Muscle of leg (tissue), 11 donors: ENCODE measurements around the gene NDUFAF2. TPM values are rescaled to one million over a fixed set of nuclear protein-coding genes. Genes with fewer than 3 reads are reported as not detected.
A peak's percentile ranks its signal among the peaks of the same experiment; 100 is the strongest.

Experiments
- DNase-seq: peaks from one replicate; pipeline ENCODE4 v3.0.0; 2013
- H3K27ac ChIP-seq: one replicate; pipeline ENCODE4 v1.5.1; 2013; ENCODE audit warnings: mild to moderate bottlenecking, low read length, control low read depth
- H3K27me3 ChIP-seq: one replicate; pipeline ENCODE4 v1.6.1; 2013; ENCODE audit warnings: low read length; ENCODE audit not compliant: control insufficient read depth, insufficient read depth
- H3K36me3 ChIP-seq: one replicate; pipeline ENCODE4 v1.6.1; 2013; ENCODE audit warnings: low read length; ENCODE audit not compliant: control insufficient read depth, insufficient read depth
- H3K4me1 ChIP-seq: one replicate; pipeline ENCODE4 v1.6.1; 2013; ENCODE audit warnings: low read length; ENCODE audit not compliant: control insufficient read depth, insufficient read depth
- H3K4me3 ChIP-seq: one replicate; pipeline ENCODE4 v1.5.1; 2013; ENCODE audit warnings: low read length, control low read depth
- H3K9me3 ChIP-seq: replicated peaks from 2 replicates; pipeline ENCODE4 v1.6.1; 2013; ENCODE audit warnings: low read depth, low read length; ENCODE audit not compliant: control insufficient read depth
- WGBS: methylation state at CpG from one replicate; pipeline ENCODE4 v1.1.5; 2013; ENCODE audit warnings: missing lambda C conversion rate; ENCODE audit not compliant: insufficient coverage; 5-methylcytosine and 5-hydroxymethylcytosine counted together
- polyA plus RNA-seq, 8 donors: library from polyadenylated mRNA; unstranded; fragments of 120-200 nt; gene quantifications; one replicate each; pipeline versions ENCODE4 v1.2.1 to v1.2.3, GENCODE V29; 2013; ENCODE audit warnings: inconsistent platforms in 1 of 8, low replicate concordance in 1 of 8; ENCODE audit not compliant: insufficient read length in 8 of 8, insufficient read depth in 1 of 8
- total RNA-seq: library from RNA; stranded (reverse); fragments of 120-200 nt; gene quantifications from one replicate; pipeline ENCODE4 v1.2.4, GENCODE V29; 2013

Gene NDUFAF2
- total and polyA plus RNA-seq, 9 donors, result 21.4 to 34.4 (median 30.6) TPM

DNA sequence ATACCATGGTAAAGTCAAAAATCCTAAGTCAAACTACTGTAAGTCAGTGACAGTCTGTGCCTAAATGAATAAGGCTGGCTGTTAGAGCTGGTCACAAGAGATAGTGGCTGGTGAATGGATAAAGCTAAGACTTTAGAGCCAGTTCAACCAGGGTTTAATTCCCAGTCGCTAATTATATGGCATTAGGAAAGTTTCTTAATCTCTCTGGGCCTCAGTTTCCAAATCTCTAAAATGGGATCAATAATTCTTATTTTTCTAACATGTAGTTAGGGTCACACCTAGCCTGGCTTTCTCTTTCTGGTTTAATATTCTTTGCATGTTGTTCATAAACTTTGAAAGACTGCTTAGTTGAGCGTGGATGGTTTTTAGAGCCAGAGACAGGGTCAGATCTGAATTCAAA lies 152.5 kb downstream of the NDUFAF2 start:
- Histone ChIP-seq H3K9me3 (no peaks in the 10 kb centered on the region), H3K4me3 (no peak overlapping the region)
- no CpG with 5 or more reads among the region's 2 CpGs for WGBS

DNA sequence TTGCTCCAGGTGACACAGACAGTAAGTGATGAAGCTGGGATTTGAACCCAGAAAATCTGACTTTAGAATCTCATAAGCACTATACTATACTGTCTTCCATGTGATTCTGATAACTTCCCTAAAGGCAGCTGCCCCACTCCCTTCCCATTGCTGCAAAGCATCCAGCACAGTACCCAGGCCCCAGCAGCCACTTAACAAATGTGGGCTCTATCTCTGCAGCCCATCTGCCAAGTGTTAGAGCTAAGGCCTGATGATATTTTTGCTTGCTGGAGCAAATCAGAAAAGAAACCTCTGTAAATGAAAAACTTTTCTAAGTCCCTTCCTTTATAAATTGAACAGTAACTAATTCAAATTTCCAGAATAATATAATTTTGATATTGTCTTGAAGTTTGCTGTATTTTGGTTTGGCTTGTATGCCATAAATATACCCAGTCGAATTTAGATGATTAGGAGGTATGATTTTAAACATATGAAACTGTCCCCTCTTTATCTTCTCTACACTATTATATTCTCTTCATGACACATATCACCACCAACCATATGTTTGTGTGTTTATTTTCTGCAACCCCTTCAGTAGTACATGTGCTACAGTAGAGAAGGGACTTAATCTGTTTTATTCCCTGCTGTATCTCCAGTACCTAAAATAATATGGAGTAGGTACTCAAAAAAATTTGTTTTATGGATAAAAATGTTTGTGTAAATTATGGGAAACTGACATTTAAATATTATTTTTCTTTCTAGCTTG lies 153.4 kb downstream of the NDUFAF2 start:
- Histone ChIP-seq H3K4me3 (no peak overlapping the region), H3K27me3 (no peaks in the 10 kb centered on the region), H3K4me1 (no peaks in the 10 kb centered on the region), H3K36me3 (no peaks in the 10 kb centered on the region), H3K9me3 (no peaks in the 10 kb centered on the region), H3K27ac (no peak overlapping the region)
- no peak for DNase-seq
- WGBS, result no CpG with 5 or more reads among the region's 1 CpG

More for the DNA sequence above, 152.5 kb downstream of the NDUFAF2 start:
- Histone ChIP-seq H3K27me3 (no peaks in the 10 kb centered on the region), H3K4me1 (no peaks in the 10 kb centered on the region), H3K27ac (no peak overlapping the region), H3K36me3 (no peaks in the 10 kb centered on the region)
- no peak for DNase-seq

DNA sequence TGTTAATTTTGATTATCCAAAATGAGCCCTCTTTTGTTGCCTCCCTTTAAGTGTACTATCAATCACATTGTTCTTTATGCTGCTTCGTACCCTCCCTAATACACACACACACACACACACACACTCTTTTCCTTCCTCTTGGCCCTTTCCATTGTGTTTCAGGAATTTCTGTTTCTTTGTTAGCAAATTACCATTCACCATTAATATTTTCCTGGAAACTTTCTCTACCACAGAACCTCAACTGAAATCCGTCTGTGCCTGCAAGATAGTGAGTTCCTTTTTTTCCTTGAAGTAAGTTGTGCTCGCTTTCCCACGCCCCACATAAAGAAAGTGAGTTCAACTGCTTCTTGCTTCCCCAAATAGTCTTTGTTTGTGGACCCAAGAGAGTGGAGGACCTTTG lies 155.4 kb downstream of the NDUFAF2 start:
- no peaks in the 10 kb centered on the region for H3K36me3 ChIP-seq
- no peak overlapping the region for H3K27ac ChIP-seq
- peak; percentile 23 for DNase-seq
- no peaks in the 10 kb centered on the region for H3K9me3 ChIP-seq
- H3K4me3 ChIP-seq, result no peak overlapping the region
- WGBS, result 88% methylated on average over 1 of the region's 4 CpGs
- no peaks in the 10 kb centered on the region for H3K4me1 ChIP-seq
- no peaks in the 10 kb centered on the region for H3K27me3 ChIP-seq

DNA sequence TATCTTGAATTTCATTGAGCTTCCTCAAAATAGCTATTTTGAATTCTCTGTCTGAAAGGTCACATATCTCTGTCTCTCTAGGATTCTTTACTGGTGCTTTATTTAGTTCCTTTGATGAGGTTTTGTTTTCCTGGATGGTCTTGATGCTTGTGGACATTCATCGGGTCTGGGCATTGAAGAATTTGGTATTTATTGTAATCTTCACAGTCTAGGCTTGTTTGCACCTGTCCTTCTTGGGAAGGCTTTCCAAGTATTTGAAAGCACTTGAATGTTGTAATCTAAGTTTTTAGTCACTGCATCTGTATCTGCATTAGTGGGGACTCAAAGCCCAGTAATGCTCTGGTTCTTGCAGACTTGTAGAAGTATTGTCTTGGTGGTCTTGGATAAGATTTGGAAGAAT lies 169.4 kb downstream of the NDUFAF2 start:
- WGBS, result 100% methylated on average over 1 of the region's 1 CpG
- no peak for DNase-seq
- Histone ChIP-seq H3K27me3 (no peaks in the 10 kb centered on the region), H3K4me3 (no peak overlapping the region), H3K9me3 (no peaks in the 10 kb centered on the region), H3K27ac (no peak overlapping the region), H3K4me1 (no peaks in the 10 kb centered on the region), H3K36me3 (no peaks in the 10 kb centered on the region)

DNA sequence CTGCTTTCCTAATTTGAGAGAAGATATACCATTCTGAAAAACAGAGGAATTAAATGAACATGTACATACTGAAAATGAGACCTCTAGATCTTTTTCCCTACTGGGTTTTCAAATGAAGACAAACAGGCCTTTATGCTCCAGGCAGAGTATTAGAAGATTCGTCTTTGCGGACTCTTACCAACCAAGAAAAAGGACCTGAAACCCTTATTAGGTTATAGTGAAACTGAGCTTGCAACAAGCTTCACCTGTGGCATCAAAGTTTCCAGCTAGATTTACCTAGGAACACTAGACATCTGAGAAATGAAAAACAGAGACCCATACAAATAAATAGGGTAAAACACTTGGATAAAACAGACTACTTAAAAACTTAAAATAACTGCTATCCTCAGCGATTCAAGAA lies 171.0 kb downstream of the NDUFAF2 start:
- Histone ChIP-seq H3K9me3 (no peaks in the 10 kb centered on the region), H3K27me3 (no peaks in the 10 kb centered on the region), H3K36me3 (no peaks in the 10 kb centered on the region), H3K4me3 (no peak overlapping the region), H3K4me1 (no peaks in the 10 kb centered on the region), H3K27ac (no peak overlapping the region)
- DNase-seq, result no peak
- no CpG with 5 or more reads among the region's 3 CpGs for WGBS

DNA sequence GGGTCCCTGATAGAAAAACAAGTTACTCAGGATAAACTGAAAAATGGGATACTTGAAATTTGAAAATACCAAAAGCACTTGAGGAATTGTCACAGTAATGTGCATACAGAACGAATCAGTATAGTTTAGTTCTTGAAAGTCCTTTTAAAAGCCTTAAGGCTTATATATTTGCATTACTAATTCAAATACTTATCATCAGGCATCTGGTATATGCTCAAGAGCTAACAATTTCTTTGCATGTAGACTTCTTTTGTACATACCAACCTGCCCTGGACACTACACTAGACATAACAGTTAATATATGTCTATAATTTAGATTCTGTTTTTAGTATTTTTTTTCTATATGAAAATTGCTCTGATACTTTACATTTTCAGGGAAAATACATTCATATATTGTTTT lies 174.1 kb downstream of the NDUFAF2 start:
- no peak overlapping the region for H3K27ac ChIP-seq
- WGBS, result no CpG with 5 or more reads among the region's 1 CpG
- no peaks in the 10 kb centered on the region for H3K27me3 ChIP-seq
- H3K36me3 ChIP-seq, result no peaks in the 10 kb centered on the region
- H3K4me3 ChIP-seq, result no peak overlapping the region
- H3K4me1 ChIP-seq, result no peaks in the 10 kb centered on the region
- DNase-seq, result no peak
- H3K9me3 ChIP-seq, result no peaks in the 10 kb centered on the region

DNA sequence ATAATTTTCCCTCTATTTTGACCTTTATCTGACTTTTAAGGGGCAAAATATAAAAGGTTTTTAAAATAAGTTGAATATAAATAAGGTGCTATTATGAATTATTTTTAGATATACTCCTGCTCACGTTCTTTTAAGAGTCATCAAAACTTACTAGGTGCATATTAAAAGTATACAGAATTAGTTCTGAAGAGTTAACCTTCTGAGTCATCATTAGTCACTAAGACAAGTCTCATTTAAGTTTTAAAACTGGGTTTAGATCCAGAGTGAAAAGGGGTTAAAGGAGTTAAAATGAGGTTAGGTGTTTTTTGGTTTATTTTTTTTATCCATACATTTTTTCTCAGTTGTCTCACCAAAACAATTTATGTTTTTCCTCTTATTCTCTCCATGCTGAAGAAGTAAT lies 175.5 kb downstream of the NDUFAF2 start:
- no peak for DNase-seq
- Histone ChIP-seq H3K27me3 (no peaks in the 10 kb centered on the region), H3K4me1 (no peaks in the 10 kb centered on the region), H3K9me3 (no peaks in the 10 kb centered on the region), H3K27ac (no peak overlapping the region), H3K36me3 (no peaks in the 10 kb centered on the region), H3K4me3 (no peak overlapping the region)
- no CpG with 5 or more reads among the region's 1 CpG for WGBS

DNA sequence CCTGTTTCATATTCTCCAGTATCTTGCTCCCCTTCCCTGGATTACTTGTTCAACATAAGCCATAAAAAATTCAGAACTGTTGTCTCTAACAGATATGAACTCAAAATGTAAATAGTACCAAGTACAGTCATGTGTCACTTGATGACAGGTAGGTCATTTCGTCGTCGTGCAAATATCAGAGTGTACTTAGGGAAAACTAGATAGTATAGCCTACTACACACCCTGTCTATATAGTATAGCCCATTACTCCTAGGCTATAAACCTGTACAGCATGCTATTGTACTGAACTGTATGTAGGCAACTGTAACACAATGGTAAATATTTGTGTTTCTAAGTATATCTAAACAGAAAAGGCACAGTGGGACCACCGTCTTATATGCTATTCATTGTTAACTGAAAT lies 178.1 kb downstream of the NDUFAF2 start:
- Histone ChIP-seq H3K9me3 (no peaks in the 10 kb centered on the region), H3K27ac (no peak overlapping the region), H3K4me3 (no peak overlapping the region), H3K4me1 (no peaks in the 10 kb centered on the region), H3K36me3 (no peaks in the 10 kb centered on the region), H3K27me3 (no peaks in the 10 kb centered on the region)
- WGBS, result no CpG with 5 or more reads among the region's 4 CpGs
- no peak for DNase-seq

DNA sequence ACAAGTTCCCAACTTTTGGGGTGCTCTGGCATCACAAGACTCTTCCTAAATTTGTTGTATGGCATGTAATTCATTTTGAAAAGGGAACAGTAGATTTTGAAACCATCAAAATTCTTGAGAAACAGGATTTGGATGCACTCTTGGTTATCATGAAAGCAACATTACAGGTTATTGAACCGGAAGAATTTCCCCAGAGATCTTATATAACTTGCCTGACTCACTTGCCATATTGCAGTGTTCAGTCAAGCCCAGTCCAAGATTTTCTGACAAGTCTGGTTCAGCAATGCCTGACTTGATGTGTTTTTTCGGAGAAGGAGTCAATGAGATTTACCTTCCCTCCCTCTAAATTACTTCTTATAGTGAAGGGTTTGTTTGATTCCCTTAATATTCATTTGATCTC lies 185.3 kb downstream of the NDUFAF2 start:
- Histone ChIP-seq H3K36me3 (no peaks in the 10 kb centered on the region), H3K4me1 (no peaks in the 10 kb centered on the region), H3K27me3 (no peaks in the 10 kb centered on the region), H3K9me3 (no peaks in the 10 kb centered on the region), H3K27ac (no peak overlapping the region), H3K4me3 (no peak overlapping the region)
- no CpG with 5 or more reads among the region's 2 CpGs for whole genome bisulfite sequencing
- no peak for DNase-seq

DNA sequence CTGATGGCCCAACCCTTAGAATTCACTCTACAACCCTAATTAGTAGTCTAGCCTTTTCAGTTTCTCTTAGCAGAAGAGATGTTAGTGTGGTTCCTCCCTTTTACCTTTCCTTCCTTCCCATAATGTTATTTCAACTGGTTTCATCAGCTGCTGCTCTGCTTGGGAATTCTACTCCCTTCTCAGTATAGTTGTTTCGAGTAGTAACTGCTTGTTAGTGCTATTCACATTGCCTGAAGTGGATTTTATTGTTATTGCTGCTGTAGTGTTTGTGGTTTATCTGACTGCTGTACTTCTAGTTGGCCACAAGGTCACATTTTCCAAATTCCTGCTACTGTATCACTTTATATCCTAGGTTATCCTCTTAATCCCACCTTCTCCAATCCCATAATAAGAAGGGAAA lies 187.6 kb downstream of the NDUFAF2 start:
- Histone ChIP-seq H3K27me3 (no peaks in the 10 kb centered on the region), H3K4me1 (no peaks in the 10 kb centered on the region), H3K36me3 (no peaks in the 10 kb centered on the region), H3K9me3 (no peaks in the 10 kb centered on the region), H3K27ac (no peak overlapping the region), H3K4me3 (no peak overlapping the region)
- WGBS, result no CpG with 5 or more reads among the region's 1 CpG
- DNase-seq, result no peak

DNA sequence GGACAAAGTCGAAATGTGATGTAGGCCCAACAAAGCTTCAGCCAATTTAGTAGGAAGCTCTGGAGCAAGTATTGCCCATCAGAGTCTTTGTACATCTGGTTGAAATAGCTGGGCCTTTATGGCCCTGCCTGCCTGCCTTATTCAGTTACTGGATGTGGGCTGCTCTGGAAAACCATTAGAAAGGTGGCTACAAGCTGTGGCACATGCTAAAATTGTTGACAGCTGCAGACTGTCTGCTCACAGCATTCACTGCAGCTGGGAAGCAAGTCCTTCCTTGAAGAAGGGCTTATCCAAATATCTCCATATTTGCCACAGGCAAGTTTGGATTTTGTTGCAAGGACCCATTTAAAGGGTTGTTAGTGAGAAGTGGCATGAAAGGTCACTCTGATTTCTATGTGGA lies 192.8 kb downstream of the NDUFAF2 start:
- 94% methylated on average over 1 of the region's 1 CpG for WGBS

More for the DNA sequence above, 192.8 kb downstream of the NDUFAF2 start:
- no peak overlapping the region for H3K27ac ChIP-seq
- no peaks in the 10 kb centered on the region for H3K27me3 ChIP-seq
- no peak for DNase-seq
- no peaks in the 10 kb centered on the region for H3K4me1 ChIP-seq
- no peaks in the 10 kb centered on the region for H3K36me3 ChIP-seq
- H3K9me3 ChIP-seq, result no peaks in the 10 kb centered on the region
- H3K4me3 ChIP-seq, result no peak overlapping the region
